ENCODE results near the gene CLIC4. TPM values are rescaled to one million over a fixed set of nuclear protein-coding genes. Genes with fewer than 3 reads are reported as not detected.

CLIC4 gene
- total RNA-seq, 1 experiment from 2014 or later, result 230 TPM

- Histone ChIP-seq H2BK20ac (ENCODE audit: low read depth, low read length, poor library complexity, severe bottlenecking) (no peak overlapping the region), H2BK12ac (ENCODE audit: insufficient read length, low read depth, low read length) (no peak overlapping the region), H3T11ph (ENCODE audit: low read length) (no peak overlapping the region), H2BK5ac (ENCODE audit: insufficient read length, low read length) (no peak overlapping the region), H2BK120ac (ENCODE audit: low read depth, low read length, poor library complexity, severe bottlenecking) (no peak overlapping the region), H3K27ac (ENCODE audit: insufficient read length, low read depth, low read length) (no peak overlapping the region), H3K23me2 (ENCODE audit: insufficient read length, low read depth, low read length, poor library complexity, severe bottlenecking) (no peaks in the 10 kb centered on the region), H3K4me1 (ENCODE audit: insufficient read depth, low read length) (no peaks in the 10 kb centered on the region), H2AFZ (ENCODE audit: low read length) (no peak overlapping the region), H3K27me3 (ENCODE audit: insufficient read depth, low read length) (no peaks in the 10 kb centered on the region), H4K91ac (ENCODE audit: insufficient read length, low read depth, low read length) (no peak overlapping the region), H3K9me3 (ENCODE audit: control insufficient read depth, low read depth, low read length) (no peaks in the 10 kb centered on the region), H3K23ac (ENCODE audit: insufficient read length, low read depth, low read length) (no peak overlapping the region), H3K14ac (ENCODE audit: insufficient read depth, low read length) (no peak overlapping the region), H3K9ac (ENCODE audit: extremely low read depth, insufficient read length, low read length) (no peak overlapping the region), H3K79me1 (ENCODE audit: insufficient read depth, low read depth, low read length, poor library complexity, severe bottlenecking) (no peaks in the 10 kb centered on the region), H4K8ac (replicated peaks; ENCODE audit: insufficient read length, low read depth, low read length) (no peak overlapping the region), H4K5ac (ENCODE audit: insufficient read length, low read depth, low read length) (no peak overlapping the region), H3K4me2 (ENCODE audit: insufficient read depth, insufficient read length, low read length) (no peak overlapping the region), H3K18ac (ENCODE audit: insufficient read length, low read depth, low read length) (no peak overlapping the region), H3K79me2 (ENCODE audit: insufficient read depth, low read length) (no peaks in the 10 kb centered on the region), H3K56ac (ENCODE audit: insufficient read length, low read depth, low read length) (no peak overlapping the region), H2BK15ac (ENCODE audit: low read depth, low read length) (no peak overlapping the region), H2AK5ac (ENCODE audit: insufficient read length, low read length) (no peak overlapping the region), H3K4ac (ENCODE audit: low read depth, low read length) (no peak overlapping the region), H4K20me1 (ENCODE audit: control insufficient read depth, insufficient read depth, insufficient read length) (no peaks in the 10 kb centered on the region)
- Mint-ChIP-seq H3K27me3 (ENCODE audit: low read depth) (peaks cover 2% of the 10 kb centered on the region; the same call in 1 of the 2 replicates), H3K4me3 (no peak overlapping the region), H3K9me3 (no peaks in the 10 kb centered on the region), H3K4me1 (no peaks in the 10 kb centered on the region), H3K36me3 (ENCODE audit: insufficient read depth in 1 of 3, low read depth in 3 of 3) (no peaks in the 10 kb centered on the region; a peak in 1 of 7 replicates), H3K27ac (no peak overlapping the region; a peak in 1 of 7 replicates)
- no CpG with 5 or more reads among the region's 5 CpGs for WGBS (ENCODE audit: extremely low coverage, insufficient read length, low lambda C conversion rate)
- no peak for DNase-seq
- no peak for TF ChIP-seq CTCF (conservative IDR thresholded peaks at IDR 0.05)
These were observed 31.5 kb upstream of the CLIC4 start for GRCh38 chr1:24713736-24714135.

Measured in H9 (cell line).